GM23248 (cell line): ENCODE results near the gene ANTXR2.

ENCODE experiments used
- EZH2 ChIP-seq: fragments of 200-600 bp; sonication (generic); IDR thresholded peaks from 2 replicates; pipeline ENCODE4 v1.6.1; 2018; ENCODE audit warnings: antibody characterized with exemption, mild to moderate bottlenecking; ENCODE audit not compliant: insufficient read depth, poor library complexity, severe bottlenecking
- EZH2phosphoT487 ChIP-seq: fragments of 200-600 bp; sonication (generic); IDR thresholded peaks from 2 replicates; pipeline ENCODE4 v1.6.1; 2018; ENCODE audit warnings: antibody characterized with exemption, moderate library complexity, mild to moderate bottlenecking, low read depth; ENCODE audit not compliant: insufficient read depth

DNA sequence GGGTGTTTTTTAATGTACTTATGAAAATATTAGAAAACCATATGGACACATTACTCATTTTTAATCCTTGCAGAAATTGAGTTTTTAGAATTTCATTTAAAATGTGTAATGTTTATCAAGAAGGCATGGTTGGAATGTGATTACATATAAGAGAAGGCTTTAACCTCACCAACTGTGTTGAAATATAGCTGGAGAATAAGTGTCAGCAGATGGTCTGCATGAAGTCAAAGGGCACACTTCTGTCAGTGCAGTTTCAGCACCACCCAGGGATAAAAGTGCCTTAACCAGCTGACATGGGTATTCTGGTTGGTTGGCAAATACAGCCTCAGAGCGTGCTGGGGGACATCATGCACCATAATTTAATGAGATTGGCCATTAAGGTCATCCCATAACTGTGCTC is 21.2 kb upstream of the ANTXR2 start:
- TF ChIP-seq EZH2 (no peak), EZH2phosphoT487 (no peak)
